GM19372 (cell line): Measurements from ENCODE around the gene ITGB1BP1.

ENCODE experiments used
- ATAC-seq: cut with Tn5 transposase; IDR thresholded peaks from one replicate; pipeline ENCODE4 v1.9.1; 2021; ENCODE audit warnings: mild to moderate bottlenecking, low read depth, moderate library complexity; ENCODE audit not compliant: unreplicated experiment

Gene ITGB1BP1

GRCh38 chr2:9355270-9355669 lies 68.1 kb downstream of the ITGB1BP1 start:
- ATAC-seq, result no peak

- no peak for ATAC-seq
Observed at GRCh38 chr2:9354318-9354717, 69.0 kb downstream of the ITGB1BP1 start.
